HepG2 (cell line): ENCODE measurements around the gene MCM8. TPM values are rescaled to one million over a fixed set of nuclear protein-coding genes. Genes with fewer than 3 reads are reported as not detected.

Experiments
- CCDC6 ChIP-seq: sonication (generic); formaldehyde crosslinking; IDR thresholded peaks from 2 replicates; pipeline ENCODE4 v1.8.1; 2022; ENCODE audit warnings: mild to moderate bottlenecking, missing genetic modification reagents, moderate library complexity
- FOXP1 ChIP-seq, 2 experiments: fragments of 450-650 bp in 1 of 2; IDR thresholded peaks; 2 replicates each; pipeline ENCODE4 v1.6.1; 2017 to 2018; ENCODE audit warnings: antibody characterized with exemption in 1 of 2
- HHEX ChIP-seq: IDR thresholded peaks from 2 replicates; pipeline ENCODE4 v1.6.1; 2016; ENCODE audit warnings: control low read depth
- KDM6A ChIP-seq: IDR thresholded peaks from 2 replicates; pipeline ENCODE4 v1.6.1; 2016; ENCODE audit warnings: low read depth
- KMT2B ChIP-seq: IDR thresholded peaks from 2 replicates; pipeline ENCODE4 v1.6.1; 2016; ENCODE audit warnings: missing genetic modification reagents, missing compliant biosample characterization
- MXI1 ChIP-seq: IDR thresholded peaks from 3 replicates; pipeline ENCODE4 v1.6.1; 2012; ENCODE audit warnings: low read depth, low read length, inconsistent platforms, borderline replicate concordance
- NFATC3 ChIP-seq: sonication (generic); formaldehyde crosslinking; IDR thresholded peaks from 2 replicates; pipeline ENCODE4 v1.5.1; 2020; ENCODE audit warnings: mild to moderate bottlenecking, missing genetic modification reagents
- ONECUT2 ChIP-seq: sonication (generic); formaldehyde crosslinking; IDR thresholded peaks from 2 replicates; pipeline ENCODE4 v1.4.0; 2020; ENCODE audit warnings: missing genetic modification reagents
- SMAD1 ChIP-seq: sonication (generic); formaldehyde crosslinking; IDR thresholded peaks from 2 replicates; pipeline ENCODE4 v1.4.0; 2020; ENCODE audit warnings: missing genetic modification reagents, low read depth, mild to moderate bottlenecking, borderline replicate concordance
- SRSF4 ChIP-seq: fragments of 200-400 bp; formaldehyde crosslinking; IDR thresholded peaks from one replicate; pipeline ENCODE4 v1.6.1; 2018; ENCODE audit warnings: mild to moderate bottlenecking, low read depth, low read length, moderate library complexity; ENCODE audit not compliant: poor library complexity, severe bottlenecking
- YEATS4 ChIP-seq: sonication (generic); formaldehyde crosslinking; IDR thresholded peaks from 2 replicates; pipeline ENCODE4 v1.4.0; 2020; ENCODE audit warnings: missing genetic modification reagents, borderline replicate concordance
- ZNF589 ChIP-seq: sonication (generic); formaldehyde crosslinking; conservative IDR thresholded peaks from 2 replicates; pipeline ENCODE4 v1.8.0; 2022; ENCODE audit warnings: mild to moderate bottlenecking, moderate library complexity, missing genetic modification reagents
- ZNF674 ChIP-seq: sonication (generic); formaldehyde crosslinking; IDR thresholded peaks from 2 replicates; pipeline ENCODE4 v1.5.0; 2020; ENCODE audit warnings: low read depth, mild to moderate bottlenecking, missing genetic modification reagents
- ZNF709 ChIP-seq: sonication (generic); formaldehyde crosslinking; IDR thresholded peaks from 2 replicates; pipeline ENCODE4 v1.5.0; 2020; ENCODE audit warnings: mild to moderate bottlenecking, missing genetic modification reagents
- ZNF775 ChIP-seq: sonication (generic); formaldehyde crosslinking; IDR thresholded peaks from 2 replicates; pipeline ENCODE4 v1.4.0; 2020; ENCODE audit warnings: missing genetic modification reagents, mild to moderate bottlenecking, moderate library complexity, borderline replicate concordance
- polyA plus RNA-seq, 8 experiments: library from polyadenylated mRNA; depleted of rRNA in 3 of 8; stranded (reverse) in 7 of 8; unstranded in 1 of 8; fragments of >200 nt; fragmentation: Illumina TruSeq in 4 of 8; extraction: Trizol in 4 of 8; gene quantifications; 2 replicates each; pipeline versions ENCODE4 v1.2.1 to v1.2.3, GENCODE V29; 2011 to 2016; ENCODE audit warnings: low read depth in 4 of 8, missing spikeins in 1 of 8, mixed read lengths in 1 of 8; ENCODE audit not compliant: insufficient read depth in 1 of 8
- total RNA-seq, 5 experiments: library from RNA; depleted of rRNA; stranded (reverse); fragments of >200 nt; fragmentation: Illumina TruSeq; extraction: Trizol; gene quantifications; 2 replicates each; pipeline ENCODE4 v1.2.3, GENCODE V29; 2016; ENCODE audit warnings: low read depth in 1 of 5
- TF ChIP-seq, protein P1 (sequence below): sonication (generic); formaldehyde crosslinking; IDR thresholded peaks from 2 replicates; pipeline ENCODE4 v1.9.0; 2022; ENCODE audit warnings: missing genetic modification reagents, mild to moderate bottlenecking, borderline replicate concordance
- TF ChIP-seq, protein P2 (sequence below): sonication (generic); formaldehyde crosslinking; IDR thresholded peaks from 2 replicates; pipeline ENCODE4 v1.4.0; 2020; ENCODE audit warnings: missing genetic modification reagents
- TF ChIP-seq, protein P3 (sequence below): sonication (generic); formaldehyde crosslinking; IDR thresholded peaks from 2 replicates; pipeline ENCODE4 v1.4.0; 2020; ENCODE audit warnings: missing genetic modification reagents
- TF ChIP-seq, protein P4 (sequence below): IDR thresholded peaks from 2 replicates; pipeline ENCODE4 v1.6.1; 2016; ENCODE audit warnings: control low read depth
- TF ChIP-seq, protein P5 (sequence below): sonication (generic); formaldehyde crosslinking; IDR thresholded peaks from 2 replicates; pipeline ENCODE4 v1.8.1; 2022; ENCODE audit warnings: mild to moderate bottlenecking, missing genetic modification reagents

MCM8 gene
- total and polyA plus RNA-seq, 2 of the 13 experiments (the other 11 are each of a cell fraction or from before 2014, with no cell fraction given) = 11.5 to 59.3 TPM

DNA sequence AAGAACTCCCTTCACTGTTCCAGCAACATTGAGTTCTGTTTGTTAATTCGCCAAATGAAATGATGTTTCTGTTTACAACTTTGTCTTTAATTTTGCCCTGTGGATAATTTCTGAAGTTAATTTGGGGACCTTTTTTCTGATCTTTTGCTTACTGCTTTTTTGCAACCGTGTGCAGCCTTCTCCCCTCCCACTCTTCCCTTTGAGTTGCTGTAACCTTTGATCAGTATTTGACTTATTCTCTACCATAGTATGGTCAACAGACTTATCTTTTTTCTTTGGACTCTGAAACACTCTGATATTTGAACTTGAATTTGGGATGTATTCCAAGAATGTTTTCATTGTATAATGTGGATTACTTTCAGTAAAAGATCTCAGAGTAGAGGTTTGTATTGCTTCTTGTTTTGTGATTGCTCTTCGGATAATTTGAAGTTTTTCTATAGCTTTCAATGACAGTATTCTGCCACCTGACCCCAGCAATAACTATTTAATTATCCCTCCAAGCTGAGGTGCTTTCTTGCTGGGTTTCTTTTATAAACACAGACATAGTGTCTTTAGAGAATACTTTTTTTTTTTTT is 57.2 kb downstream of the MCM8 start (continued):
- TF ChIP-seq MXI1 = no peak
- peak; percentile 90 for TF ChIP-seq HHEX
- no peak for TF ChIP-seq CCDC6
- TF ChIP-seq, protein P1, sequence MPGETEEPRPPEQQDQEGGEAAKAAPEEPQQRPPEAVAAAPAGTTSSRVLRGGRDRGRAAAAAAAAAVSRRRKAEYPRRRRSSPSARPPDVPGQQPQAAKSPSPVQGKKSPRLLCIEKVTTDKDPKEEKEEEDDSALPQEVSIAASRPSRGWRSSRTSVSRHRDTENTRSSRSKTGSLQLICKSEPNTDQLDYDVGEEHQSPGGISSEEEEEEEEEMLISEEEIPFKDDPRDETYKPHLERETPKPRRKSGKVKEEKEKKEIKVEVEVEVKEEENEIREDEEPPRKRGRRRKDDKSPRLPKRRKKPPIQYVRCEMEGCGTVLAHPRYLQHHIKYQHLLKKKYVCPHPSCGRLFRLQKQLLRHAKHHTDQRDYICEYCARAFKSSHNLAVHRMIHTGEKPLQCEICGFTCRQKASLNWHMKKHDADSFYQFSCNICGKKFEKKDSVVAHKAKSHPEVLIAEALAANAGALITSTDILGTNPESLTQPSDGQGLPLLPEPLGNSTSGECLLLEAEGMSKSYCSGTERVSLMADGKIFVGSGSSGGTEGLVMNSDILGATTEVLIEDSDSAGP (CRISPR knock-in tag) = no peak
- TF ChIP-seq, protein P2, sequence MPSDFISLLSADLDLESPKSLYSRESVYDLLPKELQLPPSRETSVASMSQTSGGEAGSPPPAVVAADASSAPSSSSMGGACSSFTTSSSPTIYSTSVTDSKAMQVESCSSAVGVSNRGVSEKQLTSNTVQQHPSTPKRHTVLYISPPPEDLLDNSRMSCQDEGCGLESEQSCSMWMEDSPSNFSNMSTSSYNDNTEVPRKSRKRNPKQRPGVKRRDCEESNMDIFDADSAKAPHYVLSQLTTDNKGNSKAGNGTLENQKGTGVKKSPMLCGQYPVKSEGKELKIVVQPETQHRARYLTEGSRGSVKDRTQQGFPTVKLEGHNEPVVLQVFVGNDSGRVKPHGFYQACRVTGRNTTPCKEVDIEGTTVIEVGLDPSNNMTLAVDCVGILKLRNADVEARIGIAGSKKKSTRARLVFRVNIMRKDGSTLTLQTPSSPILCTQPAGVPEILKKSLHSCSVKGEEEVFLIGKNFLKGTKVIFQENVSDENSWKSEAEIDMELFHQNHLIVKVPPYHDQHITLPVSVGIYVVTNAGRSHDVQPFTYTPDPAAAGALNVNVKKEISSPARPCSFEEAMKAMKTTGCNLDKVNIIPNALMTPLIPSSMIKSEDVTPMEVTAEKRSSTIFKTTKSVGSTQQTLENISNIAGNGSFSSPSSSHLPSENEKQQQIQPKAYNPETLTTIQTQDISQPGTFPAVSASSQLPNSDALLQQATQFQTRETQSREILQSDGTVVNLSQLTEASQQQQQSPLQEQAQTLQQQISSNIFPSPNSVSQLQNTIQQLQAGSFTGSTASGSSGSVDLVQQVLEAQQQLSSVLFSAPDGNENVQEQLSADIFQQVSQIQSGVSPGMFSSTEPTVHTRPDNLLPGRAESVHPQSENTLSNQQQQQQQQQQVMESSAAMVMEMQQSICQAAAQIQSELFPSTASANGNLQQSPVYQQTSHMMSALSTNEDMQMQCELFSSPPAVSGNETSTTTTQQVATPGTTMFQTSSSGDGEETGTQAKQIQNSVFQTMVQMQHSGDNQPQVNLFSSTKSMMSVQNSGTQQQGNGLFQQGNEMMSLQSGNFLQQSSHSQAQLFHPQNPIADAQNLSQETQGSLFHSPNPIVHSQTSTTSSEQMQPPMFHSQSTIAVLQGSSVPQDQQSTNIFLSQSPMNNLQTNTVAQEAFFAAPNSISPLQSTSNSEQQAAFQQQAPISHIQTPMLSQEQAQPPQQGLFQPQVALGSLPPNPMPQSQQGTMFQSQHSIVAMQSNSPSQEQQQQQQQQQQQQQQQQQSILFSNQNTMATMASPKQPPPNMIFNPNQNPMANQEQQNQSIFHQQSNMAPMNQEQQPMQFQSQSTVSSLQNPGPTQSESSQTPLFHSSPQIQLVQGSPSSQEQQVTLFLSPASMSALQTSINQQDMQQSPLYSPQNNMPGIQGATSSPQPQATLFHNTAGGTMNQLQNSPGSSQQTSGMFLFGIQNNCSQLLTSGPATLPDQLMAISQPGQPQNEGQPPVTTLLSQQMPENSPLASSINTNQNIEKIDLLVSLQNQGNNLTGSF (CRISPR knock-in tag) = no peak
- TF ChIP-seq ZNF589 = no peak
- TF ChIP-seq ONECUT2 (CRISPR knock-in tag) = 0 out of 2 replicates have a peak, but pooled peaks have one; percentile 9
- no peak for TF ChIP-seq ZNF709 (CRISPR knock-in tag)
- TF ChIP-seq YEATS4 (CRISPR knock-in tag) = peak; percentile 52; the same call in 1 of the 2 replicates
- no peak for TF ChIP-seq ZNF775
- no peak for TF ChIP-seq SRSF4
- TF ChIP-seq, protein P3, sequence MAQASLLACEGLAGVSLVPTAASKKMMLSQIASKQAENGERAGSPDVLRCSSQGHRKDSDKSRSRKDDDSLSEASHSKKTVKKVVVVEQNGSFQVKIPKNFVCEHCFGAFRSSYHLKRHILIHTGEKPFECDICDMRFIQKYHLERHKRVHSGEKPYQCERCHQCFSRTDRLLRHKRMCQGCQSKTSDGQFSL = no peak
- TF ChIP-seq, protein P4, sequence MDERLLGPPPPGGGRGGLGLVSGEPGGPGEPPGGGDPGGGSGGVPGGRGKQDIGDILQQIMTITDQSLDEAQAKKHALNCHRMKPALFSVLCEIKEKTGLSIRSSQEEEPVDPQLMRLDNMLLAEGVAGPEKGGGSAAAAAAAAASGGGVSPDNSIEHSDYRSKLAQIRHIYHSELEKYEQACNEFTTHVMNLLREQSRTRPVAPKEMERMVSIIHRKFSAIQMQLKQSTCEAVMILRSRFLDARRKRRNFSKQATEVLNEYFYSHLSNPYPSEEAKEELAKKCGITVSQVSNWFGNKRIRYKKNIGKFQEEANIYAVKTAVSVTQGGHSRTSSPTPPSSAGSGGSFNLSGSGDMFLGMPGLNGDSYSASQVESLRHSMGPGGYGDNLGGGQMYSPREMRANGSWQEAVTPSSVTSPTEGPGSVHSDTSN (CRISPR knock-in tag) = 0 out of 2 replicates have a peak, but pooled peaks have one; percentile 27
- peak; percentile 93 for TF ChIP-seq KDM6A (CRISPR knock-in tag)
- TF ChIP-seq, protein P5, sequence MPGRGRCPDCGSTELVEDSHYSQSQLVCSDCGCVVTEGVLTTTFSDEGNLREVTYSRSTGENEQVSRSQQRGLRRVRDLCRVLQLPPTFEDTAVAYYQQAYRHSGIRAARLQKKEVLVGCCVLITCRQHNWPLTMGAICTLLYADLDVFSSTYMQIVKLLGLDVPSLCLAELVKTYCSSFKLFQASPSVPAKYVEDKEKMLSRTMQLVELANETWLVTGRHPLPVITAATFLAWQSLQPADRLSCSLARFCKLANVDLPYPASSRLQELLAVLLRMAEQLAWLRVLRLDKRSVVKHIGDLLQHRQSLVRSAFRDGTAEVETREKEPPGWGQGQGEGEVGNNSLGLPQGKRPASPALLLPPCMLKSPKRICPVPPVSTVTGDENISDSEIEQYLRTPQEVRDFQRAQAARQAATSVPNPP (CRISPR knock-in tag) = peak; percentile 91
- peak; percentile 45; the same call in 1 of the 2 replicates for TF ChIP-seq KMT2B (CRISPR knock-in tag)
- TF ChIP-seq ZNF674 = no peak
- 0 out of 2 replicates have a peak, but pooled peaks have one; percentile 5 for TF ChIP-seq FOXP1 (IDR thresholded peaks at IDR 0.05)
- peak; percentile 94 for TF ChIP-seq FOXP1 (CRISPR knock-in tag; IDR thresholded peaks at IDR 0.05)
- no peak for TF ChIP-seq NFATC3 (CRISPR knock-in tag)
- TF ChIP-seq SMAD1 = no peak
